Measurements from ENCODE around the gene SSH3. TPM values are rescaled to one million over a fixed set of nuclear protein-coding genes. Genes with fewer than 3 reads are reported as not detected.

Gene SSH3
- total and polyA plus RNA-seq, 11 donors, result 8.1 to 23.9 (median 15.8) TPM

- Histone ChIP-seq H3K4me3 (no peak overlapping the region), H3K4me1 (peaks cover 8 to 71% (median 58%) of the 10 kb centered on the region in 12 donors)
- peak in 1 of 5 donors; percentile 33 for DNase-seq
These were observed 51.9 kb downstream of the SSH3 start for GRCh38 chr11:67355023-67355793.

GRCh38 chr11:67355794-67356386, 52.6 kb downstream of the SSH3 start:
- 76 to 94% (median 86%) methylated on average over 3 to 4 of the region's 4 CpGs for WGBS, 4 donors
- no peak for TF ChIP-seq POLR2A (IDR thresholded peaks at IDR 0.05)
- TF ChIP-seq CTCF (IDR thresholded peaks at IDR 0.05), result no peak

More at GRCh38 chr11:67355023-67355793, 51.9 kb downstream of the SSH3 start:
- no peak for ATAC-seq
- Histone ChIP-seq H3K9me3 (no peaks in the 10 kb centered on the region), H3K27me3 (no peaks in the 10 kb centered on the region), H3K36me3 (no peaks in the 10 kb centered on the region), H3K27ac (peak overlapping the region; percentile 44 to 100 (median 99))
- WGBS, 4 donors, result 69 to 81% (median 76%) methylated on average over 9 to 11 of the region's 11 CpGs
- TF ChIP-seq POLR2A (IDR thresholded peaks at IDR 0.05) (no peak), CTCF (IDR thresholded peaks at IDR 0.05) (no peak)
- intact Hi-C loops (cut with DNase I), result loop anchor here in 3 of 10 donors (2.0 kb wide), 1 partner anchor 152 kb away; no protein-coding TSS in a partner anchor

GRCh38 chr11:67356387-67356863, 53.1 kb downstream of the SSH3 start:
- DNase-seq, result no peak
- H3K4me3 ChIP-seq, result no peak overlapping the region
- peak overlapping the region in 11 of 12 donors; percentile 35 to 100 (median 99) for H3K27ac ChIP-seq
- no peak for TF ChIP-seq POLR2A (IDR thresholded peaks at IDR 0.05)
- TF ChIP-seq CTCF (IDR thresholded peaks at IDR 0.05), result no peak
- intact Hi-C loops (cut with DNase I), result loop anchor here in 5 of 10 donors (1.0 to 2.0 kb wide), 5 partner anchors 16 to 150 kb away; partner anchors contain the start of gene CLCF1 (in 1 of the 5)
- H3K27me3 ChIP-seq, result no peaks in the 10 kb centered on the region
- 38 to 55% (median 48%) methylated on average over 3 to 4 of the region's 4 CpGs for WGBS, 4 donors
- H3K9me3 ChIP-seq, result no peaks in the 10 kb centered on the region
- no peaks in the 10 kb centered on the region for H3K36me3 ChIP-seq
- ATAC-seq, result no peak
- H3K4me1 ChIP-seq, result peaks cover 7 to 61% (median 51%) of the 10 kb centered on the region in 12 donors

More at GRCh38 chr11:67355794-67356386, 52.6 kb downstream of the SSH3 start:
- DNase-seq (no peak), ATAC-seq (no peak)
- H3K36me3 ChIP-seq, result no peaks in the 10 kb centered on the region
- intact Hi-C loops (cut with DNase I), result loop anchor here in 7 of 10 donors (1.0 to 2.0 kb wide), 5 partner anchors 17 to 151 kb away; partner anchors contain the start of gene CLCF1 (in 1 of the 7)
- no peaks in the 10 kb centered on the region for H3K27me3 ChIP-seq
- peak overlapping the region; percentile 44 to 100 (median 99) for H3K27ac ChIP-seq
- H3K4me1 ChIP-seq, result peaks cover 8 to 67% (median 57%) of the 10 kb centered on the region in 12 donors
- no peaks in the 10 kb centered on the region for H3K9me3 ChIP-seq
- H3K4me3 ChIP-seq, result no peak overlapping the region
